ENCODE results near the gene TEX10. TPM values are rescaled to one million over a fixed set of nuclear protein-coding genes. Genes with fewer than 3 reads are reported as not detected.
A peak's percentile ranks its signal among the peaks of the same experiment; 100 is the strongest.

The TEX10 gene
- polyA plus RNA-seq, 2 of the 4 experiments (the other 2 are of a cell fraction) = 22.1 to 37.0 TPM

- POLR2A ChIA-PET = no interaction called here
- WGBS (ENCODE audit: missing lambda C conversion rate) = 94% methylated on average over 3 of the region's 3 CpGs
- H3K9me3 ChIP-seq = no peaks in the 10 kb centered on the region
Observed at GRCh38 chr9:100372648-100373047, 19.9 kb upstream of the TEX10 start.

GRCh38 chr9:100370064-100370723 lies 17.5 kb upstream of the TEX10 start:
- DNase-seq (ENCODE audit: low read depth in 1 of 2, low spot score in 1 of 2) (no peak), ATAC-seq (peak in 1 of 2 experiments; percentile 44; a peak in 1 of 6 replicates), FAIRE-seq (no peak)
- CTCF ChIA-PET = interaction anchor here (0.7 to 1.5 kb wide), 5 partner anchors 15 to 225 kb away, joined by 3 to 5 read pairs (median 3); partner anchors contain the start of gene MSANTD3
- Histone ChIP-seq H3K9me3 (no peaks in the 10 kb centered on the region), H3K4me2 (no peak overlapping the region), H3K27ac (no peak overlapping the region), H3K4me1 (0 out of 3 replicates have a peak, but pooled peaks cover 4% of the 10 kb centered on the region), H3K4me3 (no peak overlapping the region)
- TF ChIP-seq RAD21 (conservative IDR thresholded peaks at IDR 0.05 in 1 of 2, IDR thresholded peaks at IDR 0.05 in 1 of 2) (peak in 1 of 2 experiments; percentile 31; a peak in 1 of 5 replicates), EHF (CRISPR knock-in tag; IDR thresholded peaks at IDR 0.05) (no peak)
- POLR2A ChIA-PET = interaction anchor here (0.9 kb wide), 1 partner anchor 41 kb away, joined by 4 read pairs; no protein-coding TSS in a partner anchor
- WGBS (ENCODE audit: missing lambda C conversion rate) = 88% methylated on average over 7 of the region's 7 CpGs

More at GRCh38 chr9:100372648-100373047, 19.9 kb upstream of the TEX10 start:
- CTCF ChIA-PET = no interaction called here
- 0 out of 3 replicates have a peak, but pooled peaks cover 4% of the 10 kb centered on the region for H3K4me1 ChIP-seq
- FAIRE-seq (no peak), ATAC-seq (no peak), DNase-seq (ENCODE audit: low read depth in 1 of 2, low spot score in 1 of 2) (no peak)
- H3K4me3 ChIP-seq = no peak overlapping the region
- TF ChIP-seq RAD21 (conservative IDR thresholded peaks at IDR 0.05 in 1 of 2, IDR thresholded peaks at IDR 0.05 in 1 of 2) (no peak), HOXB5 (CRISPR knock-in tag; IDR thresholded peaks at IDR 0.05) (no peak), NR3C1 (IDR thresholded peaks at IDR 0.05) (no peak), HOXA7 (CRISPR knock-in tag; IDR thresholded peaks at IDR 0.05) (no peak), HOXB13 (CRISPR knock-in tag; IDR thresholded peaks at IDR 0.05; ENCODE audit: low read depth) (no peak), NPAS2 (CRISPR knock-in tag; IDR thresholded peaks at IDR 0.05; ENCODE audit: borderline replicate concordance) (no peak), RNF2 (IDR thresholded peaks at IDR 0.05; ENCODE audit: borderline replicate concordance, low read depth) (no peak), REST (IDR thresholded peaks at IDR 0.05) (no peak), RARB (CRISPR knock-in tag; IDR thresholded peaks at IDR 0.05) (no peak), CBX8 (IDR thresholded peaks at IDR 0.05) (no peak), POLR2AphosphoS2 (conservative IDR thresholded peaks at IDR 0.05; ENCODE audit: low read length) (no peak), CTCF (IDR thresholded peaks at IDR 0.05) (no peak), ZSCAN20 (CRISPR knock-in tag; IDR thresholded peaks at IDR 0.05) (no peak), TFCP2L1 (CRISPR knock-in tag; IDR thresholded peaks at IDR 0.05) (no peak), RFX5 (IDR thresholded peaks at IDR 0.05) (no peak), CBX2 (IDR thresholded peaks at IDR 0.05; ENCODE audit: borderline replicate concordance, low read depth) (no peak), ZFP36 (IDR thresholded peaks at IDR 0.05; ENCODE audit: borderline replicate concordance, partially characterized antibody) (no peak), KDM5A (IDR thresholded peaks at IDR 0.05) (no peak), CEBPB (IDR thresholded peaks at IDR 0.05) (no peak)
- H3K4me2 ChIP-seq = no peak overlapping the region
- no peak overlapping the region for H3K27ac ChIP-seq
